Activated effector memory CD4-positive, alpha-beta T cell treated with Interleukin-2 at 50 U/mL for 16 hours (primary cell): ENCODE measurements around the gene SLC2A9.
"Not testable (repeated sequence)": the region's sequence is repeated elsewhere in the genome, so short reads cannot be mapped to it uniquely, and the experiment has no call there.

Source experiments
- DNase-seq: peaks from one replicate; pipeline ENCODE4 v3.0.0-alpha.2; 2020

SLC2A9 gene

GRCh38 chr4:9808077-9808476 is 213.2 kb downstream of the SLC2A9 start:
- DNase-seq: no peak

- DNase-seq: no peak
Observed at GRCh38 chr4:9804918-9805317, 216.4 kb downstream of the SLC2A9 start.

- no peak for DNase-seq
Observed at GRCh38 chr4:9800848-9801247, 220.4 kb downstream of the SLC2A9 start.

GRCh38 chr4:9796641-9797040 is 224.7 kb downstream of the SLC2A9 start:
- DNase-seq: not testable (repeated sequence)

- no peak for DNase-seq
Observed at GRCh38 chr4:9792381-9792780, 228.9 kb downstream of the SLC2A9 start.

GRCh38 chr4:9785891-9786290 is 235.4 kb downstream of the SLC2A9 start:
- DNase-seq: not testable (repeated sequence)

- no peak for DNase-seq
Observed at GRCh38 chr4:9782136-9782436, 239.2 kb downstream of the SLC2A9 start.

- no peak for DNase-seq
Observed at GRCh38 chr4:9781343-9782135, 239.8 kb downstream of the SLC2A9 start, which contains the start of gene DRD5. TSS of gene DRD5 (plus strand) at chr4:9781634. CDS start at chr4:9782030, 396 bp downstream.
